Gastroesophageal sphincter (tissue), 4 donors: Measurements from ENCODE around the gene HMX3. TPM values are rescaled to one million over a fixed set of nuclear protein-coding genes. Genes with fewer than 3 reads are reported as not detected.

Experiments used
- ATAC-seq: fragments of 150-250 bp; one replicate; pipeline ENCODE4 v1.9.1; 2016; ENCODE audit warnings: mild to moderate bottlenecking, moderate library complexity
- H3K27ac ChIP-seq, 4 donors: fragments of 200-600 bp; sonication (generic) in 3 of 4; 1 replicate in 3 of 4; 2 replicates in 1 of 4; pipeline ENCODE4 v1.5.1; 2016 to 2019
- H3K27me3 ChIP-seq: fragments of 200-600 bp; sonication (generic); one replicate; pipeline ENCODE4 v1.5.1; 2019
- H3K36me3 ChIP-seq, 2 donors: fragments of 200-600 bp; sonication (generic); one replicate each; pipeline ENCODE4 v1.5.1; 2019; ENCODE audit warnings: control low read depth in 1 of 2
- H3K4me1 ChIP-seq, 3 donors: fragments of 200-600 bp; sonication (generic); 1 replicate in 2 of 3; 2 replicates in 1 of 3; pipeline ENCODE4 v1.5.1; 2016 to 2019; ENCODE audit warnings: control low read depth in 2 of 3
- H3K4me3 ChIP-seq, 2 donors: fragments of 200-600 bp; sonication (generic); one replicate each; pipeline ENCODE4 v1.5.1; 2019; ENCODE audit warnings: mild to moderate bottlenecking in 1 of 2, moderate library complexity in 1 of 2
- H3K9me3 ChIP-seq, 3 donors: fragments of 200-600 bp; sonication (generic); one replicate each; pipeline ENCODE4 v1.5.1; 2017 to 2019; ENCODE audit warnings: control low read depth in 2 of 3
- EP300 ChIP-seq: sonication (generic); formaldehyde crosslinking; IDR thresholded peaks from one replicate; pipeline ENCODE4 v1.6.1; 2017; ENCODE audit warnings: antibody characterized with exemption, mild to moderate bottlenecking
- POLR2A ChIP-seq, 2 donors: fragments of 450-650 bp; IDR thresholded peaks; one replicate each; pipeline ENCODE4 v1.6.1; 2017; ENCODE audit warnings: antibody characterized with exemption in 2 of 2, mild to moderate bottlenecking in 2 of 2, moderate library complexity in 1 of 2
- POLR2AphosphoS5 ChIP-seq: sonication (generic); formaldehyde crosslinking; IDR thresholded peaks from one replicate; pipeline ENCODE4 v1.6.1; 2017; ENCODE audit warnings: antibody characterized with exemption
- WGBS, 2 donors: methylation state at CpG; one replicate each; pipeline ENCODE4 v1.1.5; 2018; ENCODE audit warnings: low coverage in 1 of 2; 5-methylcytosine and 5-hydroxymethylcytosine counted together
- total RNA-seq, 4 donors: library from RNA; depleted of rRNA; stranded (reverse); fragments of >200 nt; gene quantifications; one replicate each; pipeline ENCODE4 v1.1.0, GENCODE V29; 2016
- TF ChIP-seq, protein P1 (sequence below), 4 experiments: fragments of 200-600 bp in 2 of 4; fragments of 450-650 bp in 2 of 4; sonication (generic) in 1 of 4; IDR thresholded peaks; one replicate each; pipeline ENCODE4 v1.5.1; 2017 to 2019; ENCODE audit warnings: antibody characterized with exemption in 4 of 4, mild to moderate bottlenecking in 2 of 4, moderate library complexity in 2 of 4

Gene HMX3
- total RNA-seq, 4 donors from 2014 or later = 1.1 TPM; not detected in 3

GRCh38 chr10:123100030-123100762 is 35.6 kb upstream of the HMX3 start:
- TF ChIP-seq POLR2A (IDR thresholded peaks at IDR 0.05) (no peak), POLR2AphosphoS5 (no peak), EP300 (no peak)
- TF ChIP-seq, protein P1, sequence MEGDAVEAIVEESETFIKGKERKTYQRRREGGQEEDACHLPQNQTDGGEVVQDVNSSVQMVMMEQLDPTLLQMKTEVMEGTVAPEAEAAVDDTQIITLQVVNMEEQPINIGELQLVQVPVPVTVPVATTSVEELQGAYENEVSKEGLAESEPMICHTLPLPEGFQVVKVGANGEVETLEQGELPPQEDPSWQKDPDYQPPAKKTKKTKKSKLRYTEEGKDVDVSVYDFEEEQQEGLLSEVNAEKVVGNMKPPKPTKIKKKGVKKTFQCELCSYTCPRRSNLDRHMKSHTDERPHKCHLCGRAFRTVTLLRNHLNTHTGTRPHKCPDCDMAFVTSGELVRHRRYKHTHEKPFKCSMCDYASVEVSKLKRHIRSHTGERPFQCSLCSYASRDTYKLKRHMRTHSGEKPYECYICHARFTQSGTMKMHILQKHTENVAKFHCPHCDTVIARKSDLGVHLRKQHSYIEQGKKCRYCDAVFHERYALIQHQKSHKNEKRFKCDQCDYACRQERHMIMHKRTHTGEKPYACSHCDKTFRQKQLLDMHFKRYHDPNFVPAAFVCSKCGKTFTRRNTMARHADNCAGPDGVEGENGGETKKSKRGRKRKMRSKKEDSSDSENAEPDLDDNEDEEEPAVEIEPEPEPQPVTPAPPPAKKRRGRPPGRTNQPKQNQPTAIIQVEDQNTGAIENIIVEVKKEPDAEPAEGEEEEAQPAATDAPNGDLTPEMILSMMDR (IDR thresholded peaks at IDR 0.05) = no peak
- no peaks in the 10 kb centered on the region for H3K36me3 ChIP-seq
- H3K4me3 ChIP-seq = no peak overlapping the region
- H3K27me3 ChIP-seq = peaks cover 25% of the 10 kb centered on the region
- no peak overlapping the region for H3K27ac ChIP-seq
- H3K9me3 ChIP-seq = no peaks in the 10 kb centered on the region
- ATAC-seq = no peak
- H3K4me1 ChIP-seq = no peaks in the 10 kb centered on the region
- 84 to 100% methylated on average over 1 to 5 of the region's 7 CpGs for WGBS, 2 donors

DNA sequence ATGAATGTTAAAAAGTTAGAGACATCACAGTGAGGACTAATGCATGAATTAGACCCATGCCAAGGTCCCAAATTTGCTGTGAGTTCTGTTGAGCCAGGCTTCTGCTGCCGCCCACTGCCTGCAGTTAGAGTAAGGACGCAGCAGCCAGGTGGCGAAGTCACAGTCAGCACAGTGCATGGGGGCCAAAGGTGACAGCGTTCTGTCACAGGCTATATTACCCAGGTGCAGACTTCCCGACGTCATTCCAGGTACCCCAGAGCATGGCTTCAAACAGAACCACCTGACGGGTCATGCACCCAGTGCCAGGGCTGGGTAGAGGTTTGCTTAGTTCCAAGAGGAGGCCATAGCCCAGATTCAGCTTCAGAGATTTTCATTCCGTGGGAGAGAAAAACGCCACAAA is 33.9 kb upstream of the HMX3 start:
- H3K27me3 ChIP-seq = peaks cover 18% of the 10 kb centered on the region
- no peaks in the 10 kb centered on the region for H3K36me3 ChIP-seq
- TF ChIP-seq EP300 (no peak), POLR2A (IDR thresholded peaks at IDR 0.05) (no peak), POLR2AphosphoS5 (no peak)
- TF ChIP-seq, protein P1 (IDR thresholded peaks at IDR 0.05) = no peak
- H3K9me3 ChIP-seq = no peaks in the 10 kb centered on the region
- no peak overlapping the region for H3K27ac ChIP-seq
- H3K4me3 ChIP-seq = no peak overlapping the region
- no peaks in the 10 kb centered on the region for H3K4me1 ChIP-seq
- ATAC-seq = no peak
- 63 to 73% methylated on average over 3 to 5 of the region's 9 CpGs for WGBS, 2 donors

GRCh38 chr10:123102673-123103072 is 33.1 kb upstream of the HMX3 start:
- Histone ChIP-seq H3K36me3 (no peaks in the 10 kb centered on the region), H3K4me1 (no peaks in the 10 kb centered on the region), H3K27ac (no peak overlapping the region), H3K4me3 (no peak overlapping the region), H3K27me3 (peaks cover 18% of the 10 kb centered on the region), H3K9me3 (no peaks in the 10 kb centered on the region)
- ATAC-seq = no peak
- TF ChIP-seq, protein P1 (IDR thresholded peaks at IDR 0.05) = no peak
- TF ChIP-seq POLR2A (IDR thresholded peaks at IDR 0.05) (no peak), POLR2AphosphoS5 (no peak), EP300 (no peak)
- no CpG with 5 or more reads among the region's 2 CpGs for WGBS, 2 donors

DNA sequence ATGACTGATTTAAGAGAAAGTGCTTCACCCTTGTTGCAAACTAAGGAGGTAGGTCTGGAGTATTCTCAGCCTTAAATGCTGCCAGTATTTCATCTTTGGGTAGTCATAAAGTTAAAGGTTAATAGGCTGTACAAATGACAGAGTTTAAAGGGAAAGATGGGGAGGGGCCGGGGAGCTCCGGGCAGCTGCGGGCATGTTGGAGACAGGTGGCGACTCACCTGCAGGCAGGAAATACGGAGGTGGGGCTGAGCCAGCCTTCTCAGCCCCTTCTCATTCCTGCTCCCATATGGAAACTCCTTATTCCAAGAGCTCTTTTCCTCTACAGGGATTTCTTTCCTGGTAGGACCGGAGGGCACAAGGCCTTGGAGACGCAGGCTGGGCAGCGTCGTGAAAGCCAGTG is 31.8 kb upstream of the HMX3 start:
- no peaks in the 10 kb centered on the region for H3K4me1 ChIP-seq
- ATAC-seq = no peak
- peaks cover 13% of the 10 kb centered on the region for H3K27me3 ChIP-seq
- H3K36me3 ChIP-seq = no peaks in the 10 kb centered on the region
- no peak overlapping the region for H3K4me3 ChIP-seq
- H3K9me3 ChIP-seq = no peaks in the 10 kb centered on the region
- WGBS, 2 donors = 73 to 81% methylated on average over 6 to 9 of the region's 9 CpGs
- TF ChIP-seq EP300 (no peak), POLR2AphosphoS5 (no peak), POLR2A (IDR thresholded peaks at IDR 0.05) (no peak)
- TF ChIP-seq, protein P1 (IDR thresholded peaks at IDR 0.05) = no peak
- H3K27ac ChIP-seq = no peak overlapping the region

DNA sequence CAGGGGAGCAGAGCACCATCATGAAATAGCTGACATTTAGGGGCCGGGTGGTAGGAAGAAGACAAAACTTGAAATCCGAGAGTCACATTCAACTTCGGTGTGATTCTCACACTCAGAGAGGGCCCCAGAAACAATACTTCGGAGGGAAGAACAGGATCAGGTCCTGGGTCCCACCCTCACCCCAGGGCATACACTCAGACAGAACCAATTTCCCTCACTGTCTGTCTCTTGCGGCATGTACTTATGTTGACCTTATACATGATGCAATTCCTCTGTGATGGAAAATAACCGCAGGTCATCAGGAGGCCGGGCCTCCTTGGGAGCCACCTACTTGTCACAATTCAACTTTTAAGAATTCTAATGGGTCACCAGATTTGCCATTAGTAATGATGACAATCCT is 26.3 kb upstream of the HMX3 start:
- H3K4me3 ChIP-seq = no peak overlapping the region
- no peak overlapping the region for H3K27ac ChIP-seq
- no peak for ATAC-seq
- 66 to 89% methylated on average over 3 to 7 of the region's 7 CpGs for WGBS, 2 donors
- no peaks in the 10 kb centered on the region for H3K36me3 ChIP-seq
- no peaks in the 10 kb centered on the region for H3K9me3 ChIP-seq
- TF ChIP-seq EP300 = no peak
- TF ChIP-seq, protein P1 (IDR thresholded peaks at IDR 0.05) = no peak
- TF ChIP-seq POLR2A (IDR thresholded peaks at IDR 0.05) = no peak
- no peak for TF ChIP-seq POLR2AphosphoS5
- no peaks in the 10 kb centered on the region for H3K4me1 ChIP-seq
- H3K27me3 ChIP-seq = peaks cover 26% of the 10 kb centered on the region
